ENCODE results near the gene MYEF2.

Gene MYEF2

GRCh38 chr15:48102167-48102566 lies 75.9 kb downstream of the MYEF2 start:
- Histone ChIP-seq H3K4me3 (ENCODE audit: low read depth, low read length) (no peak overlapping the region), H3K9ac (ENCODE audit: low read depth, low read length) (no peak overlapping the region), H3K36me3 (ENCODE audit: control insufficient read depth, insufficient read depth, low read length) (no peaks in the 10 kb centered on the region), H3K27me3 (ENCODE audit: control insufficient read depth, insufficient read depth, low read length) (no peaks in the 10 kb centered on the region), H3K9me3 (ENCODE audit: control insufficient read depth, insufficient read depth, low read length) (no peaks in the 10 kb centered on the region), H3K4me1 (ENCODE audit: control insufficient read depth, insufficient read depth, low read length) (no peaks in the 10 kb centered on the region)

- no peaks in the 10 kb centered on the region for H3K9me3 ChIP-seq (ENCODE audit: control insufficient read depth, insufficient read depth, low read length)
- no peaks in the 10 kb centered on the region for H3K27me3 ChIP-seq (ENCODE audit: control insufficient read depth, insufficient read depth, low read length)
- no peak overlapping the region for H3K4me3 ChIP-seq (ENCODE audit: low read depth, low read length)
- H3K36me3 ChIP-seq (ENCODE audit: control insufficient read depth, insufficient read depth, low read length): no peaks in the 10 kb centered on the region
- no peaks in the 10 kb centered on the region for H3K4me1 ChIP-seq (ENCODE audit: control insufficient read depth, insufficient read depth, low read length)
- no peak overlapping the region for H3K9ac ChIP-seq (ENCODE audit: low read depth, low read length)
Measured at GRCh38 chr15:48101376-48101961, 76.6 kb downstream of the MYEF2 start.

GRCh38 chr15:48097264-48097663 lies 80.8 kb downstream of the MYEF2 start:
- Histone ChIP-seq H3K4me3 (ENCODE audit: low read depth, low read length) (no peak overlapping the region), H3K9ac (ENCODE audit: low read depth, low read length) (no peak overlapping the region), H3K4me1 (ENCODE audit: control insufficient read depth, insufficient read depth, low read length) (no peaks in the 10 kb centered on the region), H3K27me3 (ENCODE audit: control insufficient read depth, insufficient read depth, low read length) (no peaks in the 10 kb centered on the region), H3K36me3 (ENCODE audit: control insufficient read depth, insufficient read depth, low read length) (no peaks in the 10 kb centered on the region), H3K9me3 (ENCODE audit: control insufficient read depth, insufficient read depth, low read length) (no peaks in the 10 kb centered on the region)

GRCh38 chr15:48096813-48097212 lies 81.3 kb downstream of the MYEF2 start:
- Histone ChIP-seq H3K36me3 (ENCODE audit: control insufficient read depth, insufficient read depth, low read length) (no peaks in the 10 kb centered on the region), H3K4me1 (ENCODE audit: control insufficient read depth, insufficient read depth, low read length) (no peaks in the 10 kb centered on the region), H3K9ac (ENCODE audit: low read depth, low read length) (no peak overlapping the region), H3K4me3 (ENCODE audit: low read depth, low read length) (no peak overlapping the region), H3K27me3 (ENCODE audit: control insufficient read depth, insufficient read depth, low read length) (no peaks in the 10 kb centered on the region), H3K9me3 (ENCODE audit: control insufficient read depth, insufficient read depth, low read length) (no peaks in the 10 kb centered on the region)

- H3K27me3 ChIP-seq (ENCODE audit: control insufficient read depth, insufficient read depth, low read length): no peaks in the 10 kb centered on the region
- H3K36me3 ChIP-seq (ENCODE audit: control insufficient read depth, insufficient read depth, low read length): no peaks in the 10 kb centered on the region
- no peak overlapping the region for H3K4me3 ChIP-seq (ENCODE audit: low read depth, low read length)
- H3K9me3 ChIP-seq (ENCODE audit: control insufficient read depth, insufficient read depth, low read length): no peaks in the 10 kb centered on the region
- no peak overlapping the region for H3K9ac ChIP-seq (ENCODE audit: low read depth, low read length)
- H3K4me1 ChIP-seq (ENCODE audit: control insufficient read depth, insufficient read depth, low read length): no peaks in the 10 kb centered on the region
Measured at GRCh38 chr15:48096355-48096786, 81.7 kb downstream of the MYEF2 start.

- H3K27me3 ChIP-seq (ENCODE audit: control insufficient read depth, insufficient read depth, low read length): no peaks in the 10 kb centered on the region
- no peaks in the 10 kb centered on the region for H3K4me1 ChIP-seq (ENCODE audit: control insufficient read depth, insufficient read depth, low read length)
- no peaks in the 10 kb centered on the region for H3K36me3 ChIP-seq (ENCODE audit: control insufficient read depth, insufficient read depth, low read length)
- H3K9ac ChIP-seq (ENCODE audit: low read depth, low read length): no peak overlapping the region
- no peak overlapping the region for H3K4me3 ChIP-seq (ENCODE audit: low read depth, low read length)
- H3K9me3 ChIP-seq (ENCODE audit: control insufficient read depth, insufficient read depth, low read length): peaks cover 6% of the 10 kb centered on the region
Measured at GRCh38 chr15:48091522-48091921, 86.6 kb downstream of the MYEF2 start.

GRCh38 chr15:48090666-48091065 lies 87.4 kb downstream of the MYEF2 start:
- Histone ChIP-seq H3K27me3 (ENCODE audit: control insufficient read depth, insufficient read depth, low read length) (no peaks in the 10 kb centered on the region), H3K4me1 (ENCODE audit: control insufficient read depth, insufficient read depth, low read length) (no peaks in the 10 kb centered on the region), H3K9me3 (ENCODE audit: control insufficient read depth, insufficient read depth, low read length) (peaks cover 6% of the 10 kb centered on the region), H3K9ac (ENCODE audit: low read depth, low read length) (no peak overlapping the region), H3K36me3 (ENCODE audit: control insufficient read depth, insufficient read depth, low read length) (no peaks in the 10 kb centered on the region), H3K4me3 (ENCODE audit: low read depth, low read length) (no peak overlapping the region)

- H3K36me3 ChIP-seq (ENCODE audit: control insufficient read depth, insufficient read depth, low read length): no peaks in the 10 kb centered on the region
- H3K4me3 ChIP-seq (ENCODE audit: low read depth, low read length): no peak overlapping the region
- no peak overlapping the region for H3K9ac ChIP-seq (ENCODE audit: low read depth, low read length)
- H3K27me3 ChIP-seq (ENCODE audit: control insufficient read depth, insufficient read depth, low read length): no peaks in the 10 kb centered on the region
- H3K4me1 ChIP-seq (ENCODE audit: control insufficient read depth, insufficient read depth, low read length): no peaks in the 10 kb centered on the region
- peaks cover 6% of the 10 kb centered on the region for H3K9me3 ChIP-seq (ENCODE audit: control insufficient read depth, insufficient read depth, low read length)
Measured at GRCh38 chr15:48090115-48090514, 88.0 kb downstream of the MYEF2 start.

- no peak overlapping the region for H3K9ac ChIP-seq (ENCODE audit: low read depth, low read length)
- H3K4me1 ChIP-seq (ENCODE audit: control insufficient read depth, insufficient read depth, low read length): no peaks in the 10 kb centered on the region
- no peaks in the 10 kb centered on the region for H3K27me3 ChIP-seq (ENCODE audit: control insufficient read depth, insufficient read depth, low read length)
- H3K36me3 ChIP-seq (ENCODE audit: control insufficient read depth, insufficient read depth, low read length): no peaks in the 10 kb centered on the region
- peaks cover 6% of the 10 kb centered on the region for H3K9me3 ChIP-seq (ENCODE audit: control insufficient read depth, insufficient read depth, low read length)
- no peak overlapping the region for H3K4me3 ChIP-seq (ENCODE audit: low read depth, low read length)
Measured at GRCh38 chr15:48089702-48090101, 88.4 kb downstream of the MYEF2 start.

GRCh38 chr15:48087844-48088243 lies 90.3 kb downstream of the MYEF2 start:
- Histone ChIP-seq H3K36me3 (ENCODE audit: control insufficient read depth, insufficient read depth, low read length) (no peaks in the 10 kb centered on the region), H3K4me1 (ENCODE audit: control insufficient read depth, insufficient read depth, low read length) (no peaks in the 10 kb centered on the region), H3K4me3 (ENCODE audit: low read depth, low read length) (no peak overlapping the region), H3K27me3 (ENCODE audit: control insufficient read depth, insufficient read depth, low read length) (no peaks in the 10 kb centered on the region), H3K9ac (ENCODE audit: low read depth, low read length) (no peak overlapping the region), H3K9me3 (ENCODE audit: control insufficient read depth, insufficient read depth, low read length) (peaks cover 6% of the 10 kb centered on the region)

- no peak overlapping the region for H3K9ac ChIP-seq (ENCODE audit: low read depth, low read length)
- no peaks in the 10 kb centered on the region for H3K27me3 ChIP-seq (ENCODE audit: control insufficient read depth, insufficient read depth, low read length)
- no peaks in the 10 kb centered on the region for H3K4me1 ChIP-seq (ENCODE audit: control insufficient read depth, insufficient read depth, low read length)
- H3K9me3 ChIP-seq (ENCODE audit: control insufficient read depth, insufficient read depth, low read length): peaks cover 6% of the 10 kb centered on the region
- H3K4me3 ChIP-seq (ENCODE audit: low read depth, low read length): no peak overlapping the region
- H3K36me3 ChIP-seq (ENCODE audit: control insufficient read depth, insufficient read depth, low read length): no peaks in the 10 kb centered on the region
Measured at GRCh38 chr15:48086576-48086975, 91.5 kb downstream of the MYEF2 start.

GRCh38 chr15:48086133-48086532 lies 92.0 kb downstream of the MYEF2 start:
- no peaks in the 10 kb centered on the region for H3K27me3 ChIP-seq (ENCODE audit: control insufficient read depth, insufficient read depth, low read length)
- peaks cover 6% of the 10 kb centered on the region for H3K9me3 ChIP-seq (ENCODE audit: control insufficient read depth, insufficient read depth, low read length)
- no peak overlapping the region for H3K4me3 ChIP-seq (ENCODE audit: low read depth, low read length)
- H3K36me3 ChIP-seq (ENCODE audit: control insufficient read depth, insufficient read depth, low read length): no peaks in the 10 kb centered on the region
- no peak overlapping the region for H3K9ac ChIP-seq (ENCODE audit: low read depth, low read length)
- no peaks in the 10 kb centered on the region for H3K4me1 ChIP-seq (ENCODE audit: control insufficient read depth, insufficient read depth, low read length)

Measured in iPS-15b (cell line).